ENCODE measurements around the gene WDR75.
A peak's percentile ranks its signal among the peaks of the same experiment; 100 is the strongest.
"Not testable (repeated sequence)": the region's sequence is repeated elsewhere in the genome, so short reads cannot be mapped to it uniquely, and the experiment has no call there.

WDR75 gene

GRCh38 chr2:189440947-189441708, at the start of gene WDR75:
TSS of gene WDR75 (plus strand) at chr2:189441474. CDS start at chr2:189441493, 19 bp downstream.
- DNase-seq, result peak; percentile 99

DNA sequence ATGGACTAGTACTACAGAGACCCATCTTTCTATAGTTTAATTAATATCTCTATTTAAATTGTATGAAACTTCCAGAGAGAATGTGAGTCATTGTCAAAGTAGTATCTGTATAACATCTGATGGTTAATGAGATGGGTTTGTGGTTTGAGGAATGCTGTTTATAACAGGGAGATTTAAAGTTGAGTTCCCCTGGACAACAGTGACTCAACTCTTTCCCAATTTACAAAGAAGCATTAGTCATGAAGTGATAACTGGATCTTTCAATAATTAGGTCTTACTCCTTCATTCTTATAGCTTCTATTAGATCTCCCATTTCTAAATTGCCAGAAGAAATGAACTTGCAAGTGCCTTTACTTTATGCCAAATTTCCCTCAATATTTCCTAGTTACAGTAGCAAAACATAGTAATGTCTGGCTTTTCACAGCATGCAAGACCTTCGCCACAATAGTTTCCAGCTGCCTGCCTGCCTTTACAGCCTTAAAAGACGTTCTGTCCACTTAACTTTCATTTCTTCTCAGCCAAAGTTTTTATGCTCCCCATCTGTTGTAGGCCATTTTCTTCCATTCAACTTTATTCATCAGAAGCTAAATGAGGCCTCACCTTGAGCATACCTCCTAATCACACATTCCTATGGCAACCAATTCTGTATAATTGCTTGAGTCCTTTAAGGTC, 47.7 kb upstream of the WDR75 start:
- DNase-seq, result no peak

DNA sequence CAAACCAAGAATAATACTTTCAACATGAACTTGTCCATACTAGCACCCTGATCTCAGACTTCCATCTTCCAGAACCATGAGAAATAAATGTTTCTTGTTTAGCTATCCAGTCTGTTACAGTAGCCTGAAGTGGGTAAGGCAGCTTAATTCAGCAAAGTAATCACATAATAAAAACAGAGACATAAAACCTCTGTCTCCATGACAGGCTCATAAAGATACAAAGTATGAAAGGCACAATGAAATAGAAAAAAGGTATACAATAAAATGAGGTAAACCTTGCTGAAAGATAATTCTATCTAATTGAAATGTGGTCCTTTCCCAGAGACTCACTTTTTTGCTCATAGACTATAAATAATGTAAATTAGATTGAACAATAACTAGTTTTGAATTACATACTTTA, 46.7 kb upstream of the WDR75 start:
- DNase-seq, result no peak

DNA sequence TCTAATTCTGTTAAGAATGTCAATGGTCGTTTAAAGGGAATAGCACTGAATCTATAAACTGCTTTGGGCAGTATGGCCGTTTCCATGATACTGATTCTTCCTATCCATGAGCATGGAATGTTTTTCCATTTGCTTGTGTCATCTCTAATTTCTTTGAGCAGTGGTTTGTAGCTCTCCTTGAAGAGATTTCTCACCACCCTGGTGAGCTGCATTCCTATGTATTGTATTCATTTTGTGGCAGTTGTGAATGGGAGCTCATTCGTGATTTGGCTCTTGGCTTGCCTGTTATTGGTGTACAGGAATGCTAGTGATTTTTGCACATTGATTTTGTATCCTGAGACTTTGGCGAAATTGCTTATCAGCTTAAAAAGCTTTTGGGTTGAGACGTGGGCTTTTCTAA, 38.3 kb upstream of the WDR75 start:
- DNase-seq, result no peak

- DNase-seq, result no peak
These were observed 34.6 kb upstream of the WDR75 start for GRCh38 chr2:189406586-189407233.

DNA sequence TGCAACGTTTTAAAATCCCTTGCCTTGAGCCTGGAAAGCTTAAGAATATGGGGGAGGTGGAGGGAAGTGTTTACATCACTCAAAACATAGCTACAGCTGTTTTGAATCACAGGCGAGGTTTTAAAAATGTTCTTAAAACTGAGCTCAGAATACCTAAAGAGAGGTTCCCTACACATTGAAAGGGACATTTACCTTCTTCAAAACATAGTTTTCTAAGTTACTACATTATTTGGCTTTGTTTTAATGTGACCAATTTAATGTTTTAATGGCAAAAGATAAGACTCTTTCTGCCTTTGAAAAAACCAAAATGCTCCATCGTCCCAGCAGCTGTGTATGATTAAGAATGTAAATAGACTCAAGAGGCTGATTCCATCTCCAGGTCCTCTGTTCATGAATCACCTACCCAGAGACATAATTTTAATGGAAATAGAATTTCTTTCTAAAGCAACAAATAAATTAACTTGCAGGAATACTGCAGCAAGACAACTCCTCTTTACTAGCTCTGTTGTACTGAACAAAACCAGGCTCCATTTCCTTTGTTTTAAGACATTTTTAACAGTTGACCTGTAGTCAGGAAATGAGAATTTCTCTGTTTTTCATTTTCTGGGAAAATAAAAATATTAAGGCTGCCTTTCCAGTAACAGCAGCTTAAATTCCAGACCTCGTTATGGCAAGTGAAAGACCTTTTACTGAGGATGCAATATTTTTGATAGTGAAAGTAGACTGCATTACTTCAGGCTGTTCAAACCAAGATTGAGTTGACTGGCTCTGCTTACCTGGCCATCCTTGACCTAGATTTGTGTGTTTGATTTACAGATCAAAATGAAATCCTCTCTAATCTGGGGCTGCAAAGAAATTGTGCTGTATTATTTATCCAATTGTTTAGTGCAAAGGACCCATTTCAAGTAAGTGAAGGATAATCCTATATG, 33.7 kb upstream of the WDR75 start:
- no peak for DNase-seq

DNA sequence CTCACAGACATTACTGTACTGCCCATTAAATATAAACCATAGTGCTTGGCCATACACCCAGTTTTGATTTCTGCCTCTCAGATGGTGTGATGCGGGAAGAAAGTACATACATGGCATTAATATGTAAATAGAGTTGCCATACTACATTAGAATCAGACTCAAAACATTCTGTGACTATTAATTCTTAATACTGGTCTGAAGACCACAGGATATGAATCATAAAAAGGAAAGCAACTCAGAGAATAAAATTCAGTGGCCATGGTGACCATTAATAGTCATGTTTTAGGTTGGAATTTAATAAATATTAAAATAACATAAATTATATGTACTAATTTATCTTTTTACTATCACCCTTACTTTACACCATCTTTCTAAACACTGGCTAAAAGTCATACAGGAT, 33.0 kb upstream of the WDR75 start:
- DNase-seq, result no peak

DNA sequence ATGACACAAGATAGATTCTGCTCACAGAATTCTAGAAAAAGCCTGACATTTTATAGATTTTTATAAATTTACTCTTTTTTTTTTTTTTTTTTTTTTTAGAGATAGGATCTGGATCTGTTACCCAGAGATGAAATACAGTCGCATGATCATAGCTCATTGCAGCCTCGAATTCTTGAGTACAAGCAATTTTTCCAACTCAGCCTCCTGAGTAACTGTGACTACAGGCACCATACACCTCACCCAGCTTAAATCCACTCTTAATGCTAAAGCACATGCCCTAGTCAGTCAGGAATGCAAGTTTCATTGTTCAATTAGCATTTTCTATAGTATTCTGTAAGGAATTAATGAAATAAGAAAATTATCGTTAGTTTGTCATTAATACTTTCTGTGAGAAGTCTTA, 32.1 kb upstream of the WDR75 start:
- DNase-seq, result no peak

DNA sequence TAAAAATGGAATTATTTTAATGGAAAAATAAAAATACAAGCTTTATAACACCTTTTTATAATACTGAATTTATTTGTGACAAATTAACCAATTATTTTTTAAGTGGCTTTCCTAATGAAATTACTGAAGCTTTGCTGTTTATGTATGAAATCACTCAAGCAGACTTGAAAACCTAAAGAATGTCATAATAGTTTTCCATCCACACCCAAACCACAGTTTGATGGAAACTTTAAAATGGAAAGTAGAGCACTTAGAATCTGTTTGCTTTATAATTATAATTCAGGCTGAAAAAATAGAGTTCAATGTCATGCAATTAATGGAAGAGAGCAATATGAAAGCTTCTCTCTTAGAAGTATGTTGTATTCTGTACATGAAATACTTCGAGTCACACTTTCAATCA, 31.6 kb upstream of the WDR75 start:
- DNase-seq, result no peak

DNA sequence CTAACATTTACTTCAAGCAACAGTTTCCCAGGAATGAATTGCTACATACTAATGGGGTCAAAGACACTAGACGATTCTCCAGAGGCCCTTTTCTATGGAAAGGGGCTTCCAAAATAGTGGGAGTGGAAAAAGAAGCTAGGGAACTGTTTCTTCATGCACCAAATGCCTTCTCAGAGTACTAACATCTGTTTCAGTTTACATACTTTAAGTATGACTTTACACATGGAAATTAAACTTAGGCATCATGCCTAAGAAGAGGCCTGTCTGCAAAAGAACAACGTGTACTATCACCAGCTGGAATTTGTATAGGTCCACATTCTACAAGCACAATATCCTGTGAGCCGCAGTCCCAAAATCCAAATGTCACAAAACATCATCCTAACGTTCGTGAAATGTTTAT, 29.4 kb upstream of the WDR75 start:
- DNase-seq, result no peak

DNA sequence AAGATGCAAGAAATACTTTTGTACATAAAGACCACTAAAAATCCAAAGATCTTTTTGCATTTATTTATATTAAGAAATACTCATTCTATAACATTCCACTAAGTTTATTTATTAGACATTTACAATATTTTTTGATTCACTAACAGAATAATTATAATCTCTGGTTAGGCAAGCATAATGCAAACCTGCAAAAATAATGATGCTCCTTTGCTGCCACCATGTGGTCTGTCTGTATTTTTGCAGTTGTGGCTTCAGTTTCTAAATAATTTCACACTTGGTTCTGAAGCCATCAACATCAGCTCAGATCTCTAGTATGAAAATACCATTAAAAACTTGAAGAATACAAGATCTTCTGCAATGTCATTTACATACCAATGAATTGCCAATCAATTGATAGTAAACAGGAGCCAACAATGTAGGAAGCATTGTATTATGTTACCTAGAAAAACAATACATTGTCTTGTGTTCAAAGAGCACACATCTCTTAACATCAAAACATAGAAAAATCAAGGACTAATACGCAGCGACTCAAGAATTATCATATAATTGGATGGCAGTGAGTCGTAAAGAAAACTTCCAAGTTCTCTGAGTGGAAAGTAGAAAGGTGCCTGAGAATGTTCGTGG, 28.8 kb upstream of the WDR75 start:
- DNase-seq, result peak; percentile 64 to 82

- no peak for DNase-seq
These were observed 28.0 kb upstream of the WDR75 start for GRCh38 chr2:189413249-189413648.

DNA sequence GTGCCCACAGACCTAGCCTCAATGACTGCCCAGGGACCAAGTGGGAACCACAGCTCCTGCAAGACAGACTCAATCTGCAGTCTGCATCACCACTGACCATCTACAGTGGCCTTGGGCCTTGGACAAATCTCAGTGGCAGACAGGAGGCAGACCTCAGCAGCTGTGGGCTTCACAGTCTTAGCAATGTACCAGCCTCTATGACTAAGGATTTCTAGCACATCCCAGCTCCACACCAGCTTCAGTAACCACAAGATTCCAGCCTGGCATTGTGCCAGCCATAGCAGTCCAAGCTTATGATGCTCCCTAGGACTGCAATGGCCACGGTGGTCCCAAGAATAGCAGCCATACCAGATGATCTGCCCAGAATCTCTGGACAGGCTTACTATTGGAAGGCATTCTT, 19.6 kb upstream of the WDR75 start:
- DNase-seq, result no peak

- no peak for DNase-seq
These were observed 16.3 kb upstream of the WDR75 start for GRCh38 chr2:189424961-189425360.

DNA sequence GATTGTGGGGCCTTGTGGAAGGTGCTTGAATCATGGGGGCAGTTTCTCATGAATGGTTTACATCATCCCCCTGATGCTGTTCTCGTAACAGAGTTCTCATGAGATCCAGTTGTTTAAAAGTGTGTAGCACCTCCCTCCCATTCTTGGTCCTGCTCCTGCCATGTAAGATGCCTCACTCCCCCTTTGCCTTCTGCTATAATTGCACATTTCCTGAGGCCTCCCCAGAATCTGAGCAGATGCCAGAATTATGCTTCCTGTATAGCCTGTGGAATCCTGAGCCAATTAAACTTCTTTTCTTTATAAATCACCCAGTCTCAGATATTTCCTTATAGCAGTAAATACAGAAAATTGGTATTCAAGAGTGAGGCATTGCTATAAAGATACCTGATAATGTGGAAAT, 15.6 kb upstream of the WDR75 start:
- peak; percentile 25 to 40 for DNase-seq

GRCh38 chr2:189426886-189427285, 14.4 kb upstream of the WDR75 start:
- DNase-seq, result no peak

DNA sequence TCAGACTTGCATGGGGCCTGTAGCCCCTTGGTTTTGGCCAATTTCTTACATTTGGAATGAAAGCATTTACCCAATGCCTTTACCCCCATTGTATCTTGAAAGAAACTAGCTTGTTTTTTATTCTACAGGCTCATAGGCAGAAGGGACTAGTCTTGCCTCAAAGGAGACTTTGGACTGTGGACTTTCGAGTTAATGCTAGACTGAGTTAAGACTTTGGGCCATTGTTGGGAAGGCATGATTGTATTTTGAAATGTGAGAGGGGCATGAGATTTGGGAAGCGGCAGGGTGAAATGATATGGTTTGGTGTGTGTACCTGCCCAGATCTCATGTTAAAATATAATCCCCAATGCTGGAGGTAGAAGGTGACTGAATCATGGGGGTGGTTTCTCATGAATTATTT, 13.4 kb upstream of the WDR75 start:
- no peak for DNase-seq

DNA sequence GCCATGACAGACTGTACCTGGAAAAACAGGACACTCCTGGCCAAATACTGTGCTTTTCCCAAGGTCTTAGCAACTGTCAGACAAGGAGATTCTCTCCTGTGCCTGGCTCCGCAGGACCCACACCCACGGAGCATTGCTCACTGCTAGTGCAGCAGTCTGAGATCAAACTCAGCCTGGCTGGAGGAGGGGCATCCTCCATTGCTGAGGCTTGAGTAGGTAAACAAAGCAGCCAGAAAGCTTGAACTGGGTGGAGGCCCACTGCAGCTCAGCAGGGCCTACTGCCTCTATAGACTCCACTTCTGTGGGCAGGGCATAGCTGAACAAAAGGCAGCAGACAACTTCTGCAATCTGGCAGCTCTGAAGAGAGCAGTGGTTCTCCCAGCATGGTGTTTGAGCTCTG, 10.8 kb upstream of the WDR75 start:
- DNase-seq, result not testable (repeated sequence)

GRCh38 chr2:189435803-189436202, 5.5 kb upstream of the WDR75 start:
- not testable (repeated sequence) for DNase-seq

DNA sequence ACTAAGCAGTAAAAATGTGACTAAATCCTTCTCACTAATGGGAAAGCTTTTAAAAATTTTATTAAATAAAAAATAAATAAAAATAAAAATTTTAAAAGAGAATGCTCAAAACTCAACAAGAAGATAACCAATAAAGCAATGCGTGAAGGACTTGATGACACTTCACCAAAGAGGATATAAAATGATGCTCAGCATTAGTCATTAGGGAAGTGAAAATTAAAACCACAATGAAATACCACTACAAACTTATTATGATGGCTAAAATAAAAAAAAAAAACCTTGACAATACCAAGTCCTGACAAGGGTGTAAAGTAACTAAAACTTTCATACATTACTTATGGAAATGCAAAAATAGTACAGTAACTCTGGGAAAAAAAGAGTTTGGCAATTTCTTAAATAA, 3.3 kb upstream of the WDR75 start:
- no peak for DNase-seq

DNA sequence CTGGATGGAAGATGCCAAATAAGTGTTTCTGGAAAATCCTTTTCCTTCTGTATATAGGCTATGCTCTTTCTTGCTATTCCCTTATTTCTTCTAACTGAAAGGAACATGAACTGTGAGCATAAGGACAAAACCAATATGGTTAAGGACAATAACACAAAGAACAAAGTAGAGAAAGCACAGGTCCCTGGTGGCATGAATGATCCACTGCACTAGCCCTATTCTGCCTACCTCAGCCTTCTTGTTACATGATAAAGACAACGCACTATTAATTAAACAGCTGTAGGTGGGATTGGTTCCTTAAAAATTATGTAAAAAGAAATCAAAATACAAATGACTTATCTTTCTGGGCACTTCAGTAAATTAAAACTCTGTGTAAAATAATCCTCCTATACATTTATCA, 1.9 kb upstream of the WDR75 start:
- peak; percentile 27 to 38 for DNase-seq

DNA sequence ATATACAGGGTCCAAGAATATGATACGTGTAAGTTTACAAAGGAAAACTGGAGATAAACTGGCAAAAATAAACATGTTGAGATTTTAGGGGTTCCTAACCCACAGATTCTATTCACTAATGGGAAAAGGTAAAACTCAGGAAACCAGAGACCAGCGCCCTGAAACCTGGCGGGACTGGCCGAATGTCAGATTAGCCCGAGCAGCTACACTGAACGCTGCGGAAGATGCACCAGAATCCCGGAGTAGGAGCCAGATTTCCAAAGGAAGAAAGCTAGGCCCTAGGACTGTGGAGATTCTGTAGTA, 679 bp upstream of the WDR75 start:
- DNase-seq, result no peak

DNA sequence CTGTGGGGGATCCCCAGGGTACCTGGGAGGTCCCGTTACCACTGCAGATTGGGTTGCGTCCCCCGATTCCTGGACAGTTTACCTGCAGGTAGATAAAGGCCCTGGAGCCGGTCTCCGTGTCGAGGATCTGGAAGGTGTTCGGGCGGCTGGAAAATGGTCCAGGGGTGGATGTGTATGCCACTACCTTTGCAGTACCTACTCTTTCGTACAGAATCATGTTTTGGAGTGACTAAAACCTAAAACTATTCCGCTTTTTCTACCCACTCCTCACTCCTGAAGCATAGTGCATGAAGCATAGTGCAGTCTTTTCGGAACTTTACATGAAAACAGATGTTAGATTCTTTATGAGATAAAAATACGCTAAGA, 418 bp downstream of the WDR75 start:
- DNase-seq, result peak; percentile 49 to 57
